ENCODE results near the gene SPATA17.
"Not testable (repeated sequence)": the region's sequence is repeated elsewhere in the genome, so short reads cannot be mapped to it uniquely, and the experiment has no call there.

SPATA17 gene

GRCh38 chr1:217681806-217682205, 50.7 kb downstream of the SPATA17 start:
- H3K9me3 ChIP-seq (ENCODE audit: control insufficient read depth, insufficient read depth, low read depth, low read length) = no peaks in the 10 kb centered on the region
- no peak overlapping the region for H3K4me3 ChIP-seq (ENCODE audit: low read depth, low read length)

GRCh38 chr1:217687511-217687910, 56.4 kb downstream of the SPATA17 start:
- Histone ChIP-seq H3K9ac (ENCODE audit: low read length) (no peak overlapping the region), H3K4me1 (ENCODE audit: control insufficient read depth, insufficient read depth, low read length) (no peaks in the 10 kb centered on the region), H3K9me3 (ENCODE audit: control insufficient read depth, insufficient read depth, low read depth, low read length) (no peaks in the 10 kb centered on the region), H3K27ac (ENCODE audit: low read depth, low read length) (no peak overlapping the region), H3K36me3 (ENCODE audit: control insufficient read depth, insufficient read depth, low read length) (no peaks in the 10 kb centered on the region), H3K27me3 (ENCODE audit: control insufficient read depth, insufficient read depth, low read length) (no peaks in the 10 kb centered on the region), H3K4me3 (ENCODE audit: low read depth, low read length) (no peak overlapping the region)

More at GRCh38 chr1:217681806-217682205, 50.7 kb downstream of the SPATA17 start:
- Histone ChIP-seq H3K9ac (ENCODE audit: low read length) (no peak overlapping the region), H3K27ac (ENCODE audit: low read depth, low read length) (no peak overlapping the region), H3K4me1 (ENCODE audit: control insufficient read depth, insufficient read depth, low read length) (no peaks in the 10 kb centered on the region), H3K27me3 (ENCODE audit: control insufficient read depth, insufficient read depth, low read length) (no peaks in the 10 kb centered on the region), H3K36me3 (ENCODE audit: control insufficient read depth, insufficient read depth, low read length) (no peaks in the 10 kb centered on the region)

GRCh38 chr1:217696140-217696539, 65.0 kb downstream of the SPATA17 start:
- not testable (repeated sequence) for H3K27ac ChIP-seq (ENCODE audit: low read depth, low read length); H3K27me3 ChIP-seq (ENCODE audit: control insufficient read depth, insufficient read depth, low read length); H3K36me3 ChIP-seq (ENCODE audit: control insufficient read depth, insufficient read depth, low read length); H3K9me3 ChIP-seq (ENCODE audit: control insufficient read depth, insufficient read depth, low read depth, low read length); H3K4me1 ChIP-seq (ENCODE audit: control insufficient read depth, insufficient read depth, low read length)
- H3K4me3 ChIP-seq (ENCODE audit: low read depth, low read length) = peak overlapping the region; percentile 46
- peak overlapping the region; percentile 52 for H3K9ac ChIP-seq (ENCODE audit: low read length)

GRCh38 chr1:217703326-217703725, 72.2 kb downstream of the SPATA17 start:
- no peaks in the 10 kb centered on the region for H3K4me1 ChIP-seq (ENCODE audit: control insufficient read depth, insufficient read depth, low read length)
- H3K9ac ChIP-seq (ENCODE audit: low read length) = no peak overlapping the region
- no peaks in the 10 kb centered on the region; the same call in 1 of the 2 replicates for H3K9me3 ChIP-seq (ENCODE audit: control insufficient read depth, insufficient read depth, low read depth, low read length)
- H3K27ac ChIP-seq (ENCODE audit: low read depth, low read length) = no peak overlapping the region
- no peak overlapping the region for H3K4me3 ChIP-seq (ENCODE audit: low read depth, low read length)
- no peaks in the 10 kb centered on the region for H3K27me3 ChIP-seq (ENCODE audit: control insufficient read depth, insufficient read depth, low read length)
- no peaks in the 10 kb centered on the region for H3K36me3 ChIP-seq (ENCODE audit: control insufficient read depth, insufficient read depth, low read length)

GRCh38 chr1:217712925-217713597, 81.9 kb downstream of the SPATA17 start:
- Histone ChIP-seq H3K4me1 (ENCODE audit: control insufficient read depth, insufficient read depth, low read length) (no peaks in the 10 kb centered on the region), H3K9me3 (ENCODE audit: control insufficient read depth, insufficient read depth, low read depth, low read length) (no peaks in the 10 kb centered on the region), H3K4me3 (ENCODE audit: low read depth, low read length) (no peak overlapping the region), H3K27me3 (ENCODE audit: control insufficient read depth, insufficient read depth, low read length) (no peaks in the 10 kb centered on the region), H3K36me3 (ENCODE audit: control insufficient read depth, insufficient read depth, low read length) (no peaks in the 10 kb centered on the region), H3K9ac (ENCODE audit: low read length) (no peak overlapping the region), H3K27ac (ENCODE audit: low read depth, low read length) (no peak overlapping the region)

- H3K4me3 ChIP-seq (ENCODE audit: low read depth, low read length) = no peak overlapping the region
These were observed 84.5 kb downstream of the SPATA17 start for GRCh38 chr1:217715681-217716080.

GRCh38 chr1:217717959-217718358, 86.8 kb downstream of the SPATA17 start:
- Histone ChIP-seq H3K27me3 (ENCODE audit: control insufficient read depth, insufficient read depth, low read length) (no peaks in the 10 kb centered on the region), H3K9ac (ENCODE audit: low read length) (no peak overlapping the region), H3K36me3 (ENCODE audit: control insufficient read depth, insufficient read depth, low read length) (no peaks in the 10 kb centered on the region), H3K4me1 (ENCODE audit: control insufficient read depth, insufficient read depth, low read length) (no peaks in the 10 kb centered on the region), H3K27ac (ENCODE audit: low read depth, low read length) (no peak overlapping the region), H3K9me3 (ENCODE audit: control insufficient read depth, insufficient read depth, low read depth, low read length) (no peaks in the 10 kb centered on the region), H3K4me3 (ENCODE audit: low read depth, low read length) (no peak overlapping the region)

More at GRCh38 chr1:217715681-217716080, 84.5 kb downstream of the SPATA17 start:
- Histone ChIP-seq H3K27me3 (ENCODE audit: control insufficient read depth, insufficient read depth, low read length) (no peaks in the 10 kb centered on the region), H3K9me3 (ENCODE audit: control insufficient read depth, insufficient read depth, low read depth, low read length) (no peaks in the 10 kb centered on the region), H3K36me3 (ENCODE audit: control insufficient read depth, insufficient read depth, low read length) (no peaks in the 10 kb centered on the region), H3K9ac (ENCODE audit: low read length) (no peak overlapping the region), H3K27ac (ENCODE audit: low read depth, low read length) (no peak overlapping the region), H3K4me1 (ENCODE audit: control insufficient read depth, insufficient read depth, low read length) (no peaks in the 10 kb centered on the region)

GRCh38 chr1:217718873-217719272, 87.7 kb downstream of the SPATA17 start:
- Histone ChIP-seq H3K9ac (ENCODE audit: low read length) (no peak overlapping the region), H3K36me3 (ENCODE audit: control insufficient read depth, insufficient read depth, low read length) (no peaks in the 10 kb centered on the region), H3K9me3 (ENCODE audit: control insufficient read depth, insufficient read depth, low read depth, low read length) (no peaks in the 10 kb centered on the region), H3K4me3 (ENCODE audit: low read depth, low read length) (no peak overlapping the region), H3K27ac (ENCODE audit: low read depth, low read length) (no peak overlapping the region), H3K27me3 (ENCODE audit: control insufficient read depth, insufficient read depth, low read length) (no peaks in the 10 kb centered on the region), H3K4me1 (ENCODE audit: control insufficient read depth, insufficient read depth, low read length) (no peaks in the 10 kb centered on the region)

- H3K4me3 ChIP-seq (ENCODE audit: low read depth, low read length) = no peak overlapping the region
- H3K27me3 ChIP-seq (ENCODE audit: control insufficient read depth, insufficient read depth, low read length) = no peaks in the 10 kb centered on the region
- H3K9me3 ChIP-seq (ENCODE audit: control insufficient read depth, insufficient read depth, low read depth, low read length) = no peaks in the 10 kb centered on the region
- no peak overlapping the region for H3K27ac ChIP-seq (ENCODE audit: low read depth, low read length)
- no peaks in the 10 kb centered on the region for H3K4me1 ChIP-seq (ENCODE audit: control insufficient read depth, insufficient read depth, low read length)
- H3K36me3 ChIP-seq (ENCODE audit: control insufficient read depth, insufficient read depth, low read length) = no peaks in the 10 kb centered on the region
- no peak overlapping the region for H3K9ac ChIP-seq (ENCODE audit: low read length)
These were observed 90.5 kb downstream of the SPATA17 start for GRCh38 chr1:217721692-217722091.

- Histone ChIP-seq H3K27me3 (ENCODE audit: control insufficient read depth, insufficient read depth, low read length) (no peaks in the 10 kb centered on the region), H3K9ac (ENCODE audit: low read length) (no peak overlapping the region), H3K27ac (ENCODE audit: low read depth, low read length) (no peak overlapping the region), H3K9me3 (ENCODE audit: control insufficient read depth, insufficient read depth, low read depth, low read length) (no peaks in the 10 kb centered on the region), H3K36me3 (ENCODE audit: control insufficient read depth, insufficient read depth, low read length) (no peaks in the 10 kb centered on the region), H3K4me3 (ENCODE audit: low read depth, low read length) (no peak overlapping the region), H3K4me1 (ENCODE audit: control insufficient read depth, insufficient read depth, low read length) (no peaks in the 10 kb centered on the region)
These were observed 103.8 kb downstream of the SPATA17 start for GRCh38 chr1:217734973-217735372.

GRCh38 chr1:217747156-217747769, 116.1 kb downstream of the SPATA17 start:
- H3K4me3 ChIP-seq (ENCODE audit: low read depth, low read length) = no peak overlapping the region
- no peak overlapping the region for H3K9ac ChIP-seq (ENCODE audit: low read length)
- H3K9me3 ChIP-seq (ENCODE audit: control insufficient read depth, insufficient read depth, low read depth, low read length) = no peaks in the 10 kb centered on the region
- no peak overlapping the region for H3K27ac ChIP-seq (ENCODE audit: low read depth, low read length)
- H3K36me3 ChIP-seq (ENCODE audit: control insufficient read depth, insufficient read depth, low read length) = no peaks in the 10 kb centered on the region
- H3K4me1 ChIP-seq (ENCODE audit: control insufficient read depth, insufficient read depth, low read length) = no peaks in the 10 kb centered on the region
- no peaks in the 10 kb centered on the region for H3K27me3 ChIP-seq (ENCODE audit: control insufficient read depth, insufficient read depth, low read length)
